Left kidney (tissue), 8 donors: ENCODE results near the gene CRYBB3. TPM values are rescaled to one million over a fixed set of nuclear protein-coding genes. Genes with fewer than 3 reads are reported as not detected.

Experiments used
- DNase-seq: peaks from one replicate; pipeline ENCODE4 v3.0.0-alpha.2; 2013
- long read RNA-seq, 8 donors: transcript quantifications; one replicate each; lab custom pipeline, GENCODE V29; 2026
- polyA plus RNA-seq: library from polyadenylated mRNA; unstranded; fragments of 120-200 nt; gene quantifications from one replicate; pipeline ENCODE4 v1.2.1, GENCODE V29; 2013; ENCODE audit not compliant: insufficient read length

The CRYBB3 gene
- 0.27 TPM for polyA plus RNA-seq
- long read RNA-seq, donor 1, result 0 reads
- long read RNA-seq, donor 2, result 0 reads
- long read RNA-seq, donor 3, result 0 reads
- long read RNA-seq, donor 4, result 0 reads
- long read RNA-seq, donor 5, result 0 reads
- long read RNA-seq, donor 6, result 0 reads
- long read RNA-seq, donor 7, result 0 reads
- long read RNA-seq, donor 8, result 0 reads

- peak; percentile 66 for DNase-seq
Measured at GRCh38 chr22:25199731-25200520, at the start of gene CRYBB3. Gene CRYBB3, plus strand, starts transcription at chr22:25199858. Its CDS starts 1,539 bp downstream, at chr22:25201397.

GRCh38 chr22:25153961-25154666 is 45.5 kb upstream of the CRYBB3 start:
- DNase-seq, result no peak

GRCh38 chr22:25154667-25154999 is 45.0 kb upstream of the CRYBB3 start:
- no peak for DNase-seq

- DNase-seq, result no peak
Measured at GRCh38 chr22:25156736-25157135, 42.9 kb upstream of the CRYBB3 start.

- DNase-seq, result no peak
Measured at GRCh38 chr22:25159028-25159427, 40.6 kb upstream of the CRYBB3 start.

GRCh38 chr22:25160120-25160996 is 39.3 kb upstream of the CRYBB3 start:
- DNase-seq, result no peak

DNA sequence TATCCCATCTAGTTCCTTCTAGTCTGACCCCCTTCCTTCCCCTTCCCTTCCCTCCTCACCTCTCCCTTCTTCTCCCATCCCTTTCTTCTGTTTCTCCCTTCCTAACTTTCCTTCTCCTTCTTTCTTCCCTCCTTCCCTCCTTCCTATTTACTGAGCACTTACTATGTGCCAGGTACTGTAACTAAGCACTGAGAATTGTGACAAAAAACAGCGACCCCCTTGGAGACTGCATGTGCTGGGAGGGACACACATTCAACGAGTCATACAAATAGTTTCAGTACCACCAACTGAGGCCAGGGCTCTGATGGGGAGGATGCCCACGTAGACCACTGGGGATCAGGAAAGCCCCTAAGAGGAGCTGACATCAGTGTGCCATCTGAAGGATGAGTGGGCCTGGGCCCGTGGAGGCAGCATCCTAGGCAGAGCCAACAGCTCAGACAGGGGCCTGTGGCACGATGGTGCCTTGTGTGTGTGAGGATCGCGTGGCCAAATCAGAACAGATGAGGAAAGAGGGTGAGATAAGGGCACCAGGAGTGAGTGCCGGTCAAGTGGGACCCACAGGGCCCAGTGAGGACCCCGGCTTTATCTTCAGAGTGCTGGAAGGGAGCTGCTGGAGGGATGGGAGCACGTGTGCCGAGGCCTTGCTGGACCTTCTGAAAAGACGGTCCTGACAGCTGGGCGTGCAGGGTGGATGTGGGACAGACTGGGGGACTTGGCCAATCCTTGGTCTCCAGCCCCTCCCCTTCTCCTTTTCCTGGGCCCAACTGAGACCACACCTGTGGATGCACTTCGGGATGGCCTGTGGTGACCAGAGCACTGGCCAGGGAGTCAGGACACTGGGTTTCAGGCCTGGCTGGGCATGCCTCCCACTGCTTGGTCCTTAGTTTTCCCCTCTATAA is 38.4 kb upstream of the CRYBB3 start:
- DNase-seq, result no peak

DNA sequence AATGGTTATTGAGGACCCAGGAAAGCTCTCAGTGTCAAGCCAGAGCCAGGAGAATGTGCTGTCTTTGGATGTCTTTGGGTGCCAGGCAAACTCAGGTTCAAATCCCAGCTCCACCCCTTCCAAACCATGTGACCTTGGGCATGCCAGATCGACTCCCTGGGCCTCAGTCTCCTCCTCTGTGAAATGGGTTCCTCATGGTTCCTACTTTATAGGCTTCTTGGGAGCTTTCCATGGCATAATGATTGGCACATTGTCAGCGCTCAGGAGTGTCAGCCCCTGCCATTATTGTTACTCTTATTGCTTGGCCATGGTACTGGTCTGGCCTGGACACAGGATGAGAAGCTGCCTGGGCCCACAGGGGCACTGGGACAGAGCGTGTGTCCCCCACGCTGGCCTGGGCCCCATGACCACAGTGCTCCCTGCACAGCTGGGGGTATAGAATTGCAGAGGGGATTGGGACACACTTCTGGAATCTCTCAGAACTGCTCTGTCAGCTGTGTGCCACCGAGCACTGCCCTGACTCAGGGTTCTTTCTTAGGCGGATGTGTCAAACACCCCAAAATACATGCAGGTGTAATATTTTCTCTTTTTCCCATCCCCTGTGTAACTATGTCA is 37.6 kb upstream of the CRYBB3 start:
- no peak for DNase-seq

DNA sequence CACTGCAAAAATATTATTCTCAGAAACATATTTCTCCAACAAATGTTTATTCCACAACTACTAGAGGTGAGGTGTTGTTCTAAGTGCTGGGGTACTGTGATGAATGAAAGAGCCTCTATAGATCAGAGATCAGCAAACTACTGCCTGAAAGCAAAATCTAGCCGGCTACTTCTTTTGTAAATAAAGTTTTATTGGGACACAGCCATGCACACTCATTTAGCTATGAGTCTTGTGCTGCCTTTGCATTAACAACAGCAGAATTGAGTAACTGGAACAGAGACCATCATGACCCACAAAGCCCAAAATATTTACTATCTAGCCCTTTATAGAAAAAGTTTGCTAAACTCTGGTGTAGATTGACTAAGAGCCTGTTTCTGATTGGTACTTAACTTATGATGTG is 37.1 kb upstream of the CRYBB3 start:
- no peak for DNase-seq

- no peak for DNase-seq
Measured at GRCh38 chr22:25165785-25166184, 33.9 kb upstream of the CRYBB3 start.

GRCh38 chr22:25166266-25167040 is 33.2 kb upstream of the CRYBB3 start:
- no peak for DNase-seq

DNA sequence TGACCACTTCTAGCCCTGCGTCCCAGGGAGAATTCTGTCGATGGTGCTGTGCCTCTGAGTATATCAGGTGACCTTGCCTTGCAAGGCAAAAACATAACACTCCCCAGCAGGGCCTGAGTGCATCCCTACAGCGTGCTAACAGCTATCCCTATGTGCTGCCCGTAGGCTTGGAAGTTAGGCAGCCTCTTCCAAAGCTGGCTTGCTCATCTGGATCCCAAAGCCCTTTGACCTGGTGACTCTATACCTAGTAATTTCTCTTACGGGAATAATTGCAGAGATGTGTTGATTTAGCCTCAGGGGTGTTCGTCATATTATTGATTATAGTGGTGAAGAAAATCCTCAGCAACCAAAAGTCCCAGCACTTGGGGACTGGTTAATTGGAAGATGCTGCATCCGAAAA is 32.6 kb upstream of the CRYBB3 start:
- no peak for DNase-seq

GRCh38 chr22:25167834-25168601 is 31.6 kb upstream of the CRYBB3 start:
- no peak for DNase-seq

- no peak for DNase-seq
Measured at GRCh38 chr22:25169278-25170031, 30.2 kb upstream of the CRYBB3 start.

GRCh38 chr22:25170426-25170980 is 29.2 kb upstream of the CRYBB3 start:
- no peak for DNase-seq

GRCh38 chr22:25172153-25172552 is 27.5 kb upstream of the CRYBB3 start:
- no peak for DNase-seq

DNA sequence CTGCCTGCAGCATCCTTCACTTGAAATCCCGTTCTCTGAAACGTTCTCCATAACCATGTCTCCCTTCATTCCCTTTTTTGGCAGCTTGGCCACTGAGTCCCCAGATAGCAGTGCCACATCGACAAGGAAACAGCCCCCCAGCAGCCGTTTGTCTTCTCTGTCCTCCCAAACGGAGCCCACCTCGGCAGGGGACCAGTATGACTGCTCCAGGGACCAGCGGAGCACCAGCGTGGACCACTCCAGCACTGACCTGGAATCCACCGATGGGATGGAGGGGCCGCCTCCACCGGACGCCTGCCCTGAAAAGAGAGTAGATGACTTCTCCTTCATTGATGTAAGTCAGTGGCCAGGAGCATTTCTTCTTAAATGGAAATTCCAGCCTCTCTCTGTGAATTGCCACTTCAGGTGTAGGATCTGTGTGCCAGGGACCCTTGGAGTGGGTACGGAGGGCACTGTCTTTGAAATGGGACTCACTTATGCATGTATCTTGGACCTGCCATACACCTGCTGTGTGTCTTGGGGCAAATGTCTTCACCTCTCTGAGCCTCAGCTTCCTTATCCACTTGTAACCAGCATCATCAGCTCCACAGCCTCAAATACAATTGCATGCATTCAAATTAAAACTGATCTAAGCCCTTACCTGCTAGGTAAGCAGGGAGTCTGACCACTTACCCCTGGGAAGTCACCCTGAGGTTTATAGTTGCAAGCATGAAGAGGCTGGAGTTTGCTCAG is 25.3 kb upstream of the CRYBB3 start:
- DNase-seq, result no peak
